IPS DF 19.7 (cell line): Measurements from ENCODE around the gene ZNF584.
"Not testable (repeated sequence)": the region's sequence is repeated elsewhere in the genome, so short reads cannot be mapped to it uniquely, and the experiment has no call there.

Source experiments
- DNase-seq: peaks from one replicate; pipeline ENCODE4 v3.0.0-alpha.2; 2013; ENCODE audit warnings: low read depth, low spot score

The ZNF584 gene

DNA sequence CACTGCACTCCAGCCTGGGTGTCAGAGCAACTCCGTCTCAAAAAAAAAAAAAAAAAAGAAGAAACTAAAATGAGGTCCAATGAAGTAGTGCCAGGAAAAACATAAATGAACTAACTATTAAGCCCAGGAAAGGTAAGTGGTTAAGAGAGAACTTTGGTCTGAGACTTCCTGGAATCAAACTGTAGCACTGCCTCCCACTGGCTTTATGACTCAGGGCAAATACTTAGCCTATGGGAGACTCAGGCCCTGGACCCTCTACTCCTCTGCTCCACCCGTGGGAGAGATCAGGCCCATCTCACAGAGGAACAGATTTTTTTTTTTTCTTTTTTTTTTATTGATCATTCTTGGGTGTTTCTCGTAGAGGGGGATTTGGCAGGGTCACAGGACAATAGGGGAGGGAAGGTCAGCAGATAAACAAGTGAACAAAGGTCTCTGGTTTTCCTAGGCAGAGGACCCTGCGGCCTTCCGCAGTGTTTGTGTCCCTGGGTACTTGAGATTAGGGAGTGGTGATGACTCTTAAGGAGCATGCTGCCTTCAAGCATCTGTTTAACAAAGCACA, 4.5 kb upstream of the ZNF584 start:
- DNase-seq: not testable (repeated sequence)

DNA sequence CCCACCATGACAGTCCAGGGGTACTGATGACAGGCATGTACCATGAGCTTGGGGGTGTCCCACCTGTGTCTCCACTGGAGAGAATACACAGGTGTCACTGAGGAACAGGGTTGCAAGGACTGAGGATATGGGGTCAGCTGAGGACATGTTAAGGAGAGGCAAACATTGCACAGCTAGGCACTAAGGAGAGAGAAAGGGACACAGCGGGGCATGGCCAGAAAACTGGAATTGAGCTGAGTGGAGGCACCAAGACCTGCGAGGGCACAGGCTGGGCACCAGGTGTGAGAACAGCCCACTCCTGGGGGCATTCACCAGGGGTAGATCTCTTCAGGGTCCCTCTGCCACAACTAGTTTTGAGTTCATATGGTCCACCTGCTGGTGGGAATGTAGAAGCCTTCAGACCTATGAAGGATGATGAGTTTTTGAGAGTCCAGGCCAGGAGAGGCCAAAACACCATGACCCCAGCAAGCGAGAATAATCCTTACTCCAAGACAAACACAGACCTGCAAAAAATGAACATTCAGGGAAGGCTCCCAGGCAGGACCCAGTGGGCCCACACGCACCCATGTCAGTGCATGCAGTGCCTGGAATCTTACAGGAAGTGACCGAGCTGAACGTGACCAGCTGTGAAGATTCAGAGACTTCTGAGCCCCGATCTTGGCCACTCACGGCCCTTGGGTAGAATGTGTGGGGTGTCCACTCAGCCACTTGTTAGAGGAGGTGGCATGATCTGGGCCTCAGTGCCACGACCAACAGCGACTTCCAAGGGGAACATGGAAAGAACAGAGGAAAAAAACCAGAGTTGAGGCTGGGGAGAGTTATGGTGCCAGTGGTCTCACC, 1.4 kb upstream of the ZNF584 start:
- no peak for DNase-seq

GRCh38 chr19:58407658-58408151, 744 bp upstream of the ZNF584 start:
- DNase-seq: no peak

- DNase-seq: no peak
These were observed 751 bp downstream of the ZNF584 start for GRCh38 chr19:58409010-58409790.

GRCh38 chr19:58416604-58417003, 8.2 kb downstream of the ZNF584 start:
- no peak for DNase-seq

- DNase-seq: no peak
These were observed 8.6 kb downstream of the ZNF584 start for GRCh38 chr19:58417071-58417470.

DNA sequence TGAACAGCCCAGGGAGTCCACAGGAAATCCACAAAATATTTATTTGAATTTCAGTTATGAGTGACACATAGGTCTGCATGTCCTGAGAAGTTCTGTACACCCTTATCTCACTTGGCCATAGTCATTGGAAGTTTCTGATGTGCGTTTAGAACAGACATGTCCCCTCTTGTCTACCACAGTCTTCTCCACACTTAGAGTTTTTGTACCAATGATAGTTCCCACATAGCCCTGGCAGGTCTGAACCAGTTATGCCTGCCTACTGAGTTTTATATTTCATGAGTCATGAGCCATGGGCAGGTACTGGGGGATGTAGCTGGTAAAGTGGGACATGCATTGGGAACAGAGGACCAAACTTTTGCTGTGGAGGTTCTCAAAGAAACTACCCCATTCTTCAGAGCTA, 20.2 kb downstream of the ZNF584 start:
- no peak for DNase-seq

DNA sequence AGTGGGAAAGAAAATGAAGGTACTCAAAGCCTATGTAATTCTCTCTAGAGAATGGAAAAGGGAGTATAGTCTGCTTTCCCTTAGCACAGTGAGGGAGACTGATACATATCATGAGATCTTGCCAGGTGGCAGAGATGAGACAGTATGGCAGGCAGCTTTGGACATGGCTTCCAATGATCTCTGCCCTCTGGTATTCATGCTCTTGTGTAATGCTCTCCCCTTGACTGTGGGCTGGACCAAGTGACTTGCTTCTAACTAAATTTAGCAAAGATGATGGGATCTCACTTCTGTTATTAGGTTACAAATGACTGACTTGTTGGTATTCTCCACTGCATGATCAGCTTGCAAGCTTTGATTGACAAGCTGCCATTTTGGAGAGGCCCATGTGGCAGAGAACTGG, 21.3 kb downstream of the ZNF584 start:
- DNase-seq: no peak

- DNase-seq: no peak
These were observed 25.8 kb downstream of the ZNF584 start for GRCh38 chr19:58434217-58434616.

- DNase-seq: peak; percentile 89
These were observed 31.4 kb downstream of the ZNF584 start, which contains the start of gene ZNF132 for GRCh38 chr19:58439576-58440554. Gene ZNF132, minus strand, starts transcription at chr19:58440153. Its CDS starts 332 bp downstream, at chr19:58439821.

DNA sequence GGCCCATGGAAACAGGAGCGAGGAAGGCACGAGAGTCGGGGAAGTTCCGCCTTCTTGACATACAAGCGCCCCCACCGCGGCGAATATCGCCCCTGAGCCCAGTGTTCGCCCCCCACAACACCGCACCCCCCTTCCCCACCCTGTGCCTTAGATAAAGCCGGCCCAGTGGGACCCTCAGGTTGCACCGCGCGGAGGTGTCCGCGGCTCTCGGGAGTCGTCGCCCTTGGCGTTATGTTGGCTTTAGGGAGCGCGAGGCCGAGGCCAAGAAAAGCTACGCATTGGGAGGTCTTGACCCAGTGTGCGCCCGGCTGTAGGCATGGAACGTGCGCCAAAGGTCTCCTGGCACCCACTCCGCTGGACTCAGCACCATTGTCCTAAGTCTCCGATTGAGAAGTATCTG, 32.1 kb downstream of the ZNF584 start:
- no peak for DNase-seq

DNA sequence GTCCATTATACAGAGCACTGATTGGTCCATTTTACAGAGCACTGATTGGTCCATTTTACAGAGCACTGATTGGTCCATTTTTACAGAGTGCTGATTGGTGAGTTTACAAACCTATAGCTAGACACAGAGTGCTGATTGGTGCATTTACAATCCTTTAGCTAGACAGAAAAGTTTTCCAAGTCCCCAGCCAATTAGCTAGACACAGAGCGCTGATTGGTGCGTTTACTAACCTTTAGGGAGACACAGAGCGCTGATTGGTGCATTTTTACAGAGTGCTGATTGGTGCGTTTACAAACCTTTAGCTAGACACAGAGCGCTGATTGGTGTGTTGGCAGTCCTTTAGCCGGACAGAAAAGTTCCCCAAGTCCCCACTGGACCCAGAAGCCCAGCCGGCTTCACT, 34.5 kb downstream of the ZNF584 start:
- not testable (repeated sequence) for DNase-seq

DNA sequence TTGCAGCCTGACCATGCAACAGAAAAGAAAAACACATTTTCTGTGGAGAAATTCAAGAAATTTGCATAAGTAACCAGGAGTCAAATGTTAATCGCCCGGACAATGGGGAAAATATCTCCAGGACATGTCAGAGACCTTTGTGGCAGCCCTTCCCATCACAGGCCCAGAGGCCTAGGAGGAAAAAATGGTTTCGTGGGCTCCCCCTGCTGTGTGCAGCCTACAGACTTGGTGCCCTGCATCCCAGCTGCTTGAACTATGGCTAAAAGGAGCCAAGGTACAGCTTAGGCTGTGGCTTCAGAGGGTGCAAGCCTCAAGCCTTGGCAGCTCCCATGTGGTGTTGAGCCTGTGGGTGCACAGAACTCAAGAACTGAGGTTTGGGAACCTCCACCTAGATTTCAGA, 40.4 kb downstream of the ZNF584 start:
- DNase-seq: not testable (repeated sequence)

DNA sequence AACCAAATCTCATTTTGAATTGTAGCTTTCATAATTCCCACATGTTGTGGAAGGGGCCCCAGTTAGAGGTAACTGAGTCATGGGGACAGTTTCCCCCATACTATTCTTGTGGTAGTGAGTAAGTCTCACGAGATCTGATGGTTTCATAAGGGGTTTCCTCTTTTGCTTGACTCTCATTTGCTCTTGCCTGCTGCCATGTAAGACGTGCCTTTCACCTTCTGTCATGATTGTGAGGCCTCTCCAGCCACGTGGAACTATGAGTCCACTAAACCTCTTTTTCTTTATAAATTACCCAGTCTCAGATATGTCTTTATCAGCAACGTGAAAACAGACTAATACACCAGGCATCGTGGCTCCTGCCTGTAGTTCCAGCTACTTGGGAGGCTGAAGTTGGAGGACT, 41.5 kb downstream of the ZNF584 start:
- DNase-seq: not testable (repeated sequence)

GRCh38 chr19:58450856-58451357, 42.5 kb downstream of the ZNF584 start:
- no peak for DNase-seq

DNA sequence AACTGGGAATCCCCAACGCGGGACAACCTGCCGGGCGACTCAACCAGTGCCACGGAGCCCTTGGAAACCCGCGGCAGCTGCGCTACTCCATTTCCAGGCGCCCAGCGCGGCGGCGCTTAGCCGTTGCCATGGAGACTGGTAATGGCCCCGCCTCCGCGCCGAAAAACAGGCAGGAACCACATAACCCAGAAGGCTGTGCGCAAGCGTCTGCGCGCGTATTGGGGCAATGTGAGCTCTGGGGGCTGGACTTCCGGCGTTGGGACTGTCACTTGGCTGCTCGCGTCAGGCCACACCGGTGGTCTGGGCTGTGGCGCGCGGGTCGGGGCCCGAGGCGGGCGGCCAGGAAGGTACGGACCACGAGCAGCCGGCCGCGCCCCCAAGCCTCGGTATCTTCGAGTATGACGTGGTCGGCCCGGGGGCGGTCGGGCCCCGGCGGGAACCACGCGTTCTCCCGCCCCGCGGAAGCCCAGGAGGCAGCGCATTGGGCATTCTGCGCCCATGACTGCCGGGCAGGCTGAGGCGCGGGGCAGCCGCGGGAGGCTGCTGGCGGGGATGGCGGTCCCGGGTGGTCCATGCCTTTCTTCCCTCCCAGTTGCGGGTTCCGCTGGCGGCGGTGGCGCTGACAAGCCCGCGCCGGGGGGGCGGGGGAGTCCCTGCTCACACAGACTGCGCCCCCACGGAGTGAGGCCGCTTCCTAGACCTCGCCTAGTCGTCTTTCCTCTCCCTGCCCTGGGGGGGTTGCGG, 43.1 kb downstream of the ZNF584 start, which contains the start of gene ZNF324B:
Gene ZNF324B, plus strand, starts transcription at position 265 of the 744 bp plus-strand sequence. CDS start 2,080 bp downstream, outside the sequence.
- peak; percentile 86 for DNase-seq

DNA sequence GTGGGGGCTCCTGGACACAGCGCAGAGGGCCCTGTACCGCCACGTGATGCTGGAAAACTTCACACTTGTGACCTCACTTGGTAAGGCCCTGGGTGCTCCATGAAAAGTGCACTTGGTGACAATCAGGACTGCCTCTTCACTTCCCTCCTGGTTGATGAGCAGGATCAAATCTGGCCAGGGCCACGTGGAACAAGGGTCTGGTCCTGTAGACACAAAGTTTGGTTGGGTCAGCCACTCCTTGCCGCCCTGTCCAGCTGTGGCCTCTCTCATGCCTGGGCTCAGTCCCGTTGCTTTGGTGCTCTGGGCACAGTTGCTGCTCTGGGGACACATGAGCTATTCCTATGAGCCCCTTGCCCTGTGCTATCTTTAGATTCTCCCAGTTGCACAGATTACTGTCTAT, 45.3 kb downstream of the ZNF584 start:
- no peak for DNase-seq

GRCh38 chr19:58455306-58455705, 46.9 kb downstream of the ZNF584 start:
- no peak for DNase-seq

DNA sequence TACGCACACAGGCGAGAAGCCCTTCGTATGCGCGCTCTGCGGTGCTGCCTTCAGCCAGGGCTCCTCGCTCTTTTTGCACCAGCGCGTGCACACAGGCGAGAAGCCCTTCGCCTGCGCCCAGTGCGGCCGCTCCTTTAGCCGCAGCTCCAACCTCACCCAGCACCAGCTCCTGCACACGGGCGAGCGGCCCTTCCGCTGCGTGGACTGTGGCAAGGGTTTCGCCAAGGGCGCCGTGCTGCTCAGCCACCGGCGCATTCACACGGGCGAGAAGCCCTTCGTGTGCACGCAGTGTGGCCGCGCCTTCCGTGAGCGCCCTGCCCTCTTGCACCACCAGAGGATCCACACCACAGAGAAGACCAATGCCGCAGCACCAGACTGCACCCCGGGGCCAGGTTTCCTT, 47.7 kb downstream of the ZNF584 start:
- no peak for DNase-seq

DNA sequence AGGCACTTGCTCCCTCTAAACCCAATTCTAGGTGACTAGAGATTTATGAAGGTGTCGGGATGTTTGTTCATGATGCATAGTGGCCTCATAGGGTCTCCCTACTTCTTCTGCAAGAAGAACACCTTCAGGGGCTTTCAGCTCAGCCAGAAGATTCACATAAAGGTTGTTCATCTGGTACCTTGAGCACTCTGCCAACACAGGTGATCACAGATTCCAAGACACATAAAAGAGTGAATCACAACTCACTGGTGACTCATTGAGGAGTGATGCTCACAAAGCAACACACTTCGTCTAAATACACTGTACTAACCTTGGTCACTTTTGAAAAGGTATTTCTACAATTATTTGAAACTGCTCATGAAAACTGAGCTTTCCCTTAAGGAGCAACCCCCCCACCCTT, 51.6 kb downstream of the ZNF584 start:
- DNase-seq: no peak
